Mesothelial cell of epicardium (in vitro differentiated cells): ENCODE results near the gene LHFPL3. TPM values are rescaled to one million over a fixed set of nuclear protein-coding genes. Genes with fewer than 3 reads are reported as not detected.
A peak's percentile ranks its signal among the peaks of the same experiment; 100 is the strongest.
"Not testable (repeated sequence)": the region's sequence is repeated elsewhere in the genome, so short reads cannot be mapped to it uniquely, and the experiment has no call there.

Experiments
- DNase-seq, 2 experiments: peaks; one replicate each; pipeline ENCODE4 v3.0.0; 2021; ENCODE audit warnings: low spot score in 2 of 2; ENCODE audit not compliant: unreplicated experiment in 2 of 2
- H3K27ac Mint-ChIP-seq: 2 replicates; pipeline ENCODE4 v1.8.0; 2021; ENCODE audit warnings: mixed read lengths
- H3K27me3 Mint-ChIP-seq: 2 replicates; pipeline ENCODE4 v1.8.0; 2021; ENCODE audit warnings: low read depth, mixed read lengths
- H3K36me3 Mint-ChIP-seq: 2 replicates; pipeline ENCODE4 v1.8.0; 2021; ENCODE audit warnings: mixed read lengths
- H3K4me1 Mint-ChIP-seq: 2 replicates; pipeline ENCODE4 v1.8.0; 2021; ENCODE audit warnings: mixed read lengths
- H3K4me3 Mint-ChIP-seq: 2 replicates; pipeline ENCODE4 v1.8.0; 2021; ENCODE audit warnings: mild to moderate bottlenecking, moderate library complexity, mixed read lengths
- H3K9me3 Mint-ChIP-seq: 2 replicates; pipeline ENCODE4 v1.8.0; 2021; ENCODE audit warnings: mixed read lengths
- CTCF ChIP-seq: fragments of 200-600 bp; sonication (generic); IDR thresholded peaks from one replicate; pipeline ENCODE4 v1.5.0; 2021; ENCODE audit warnings: antibody characterized with exemption; ENCODE audit not compliant: unreplicated experiment
- total RNA-seq: library from RNA; stranded (reverse); gene quantifications from 3 replicates; pipeline ENCODE4 v1.2.1, GENCODE V29; 2021

Gene LHFPL3
- total RNA-seq, 1 donor from 2014 or later = not detected

- H3K27me3 Mint-ChIP-seq = no peaks in the 10 kb centered on the region
- H3K36me3 Mint-ChIP-seq = no peaks in the 10 kb centered on the region
- peaks cover 29% of the 10 kb centered on the region for H3K9me3 Mint-ChIP-seq
- TF ChIP-seq CTCF = no peak
- no peak overlapping the region for H3K4me3 Mint-ChIP-seq
- no peak for DNase-seq
- no peaks in the 10 kb centered on the region for H3K4me1 Mint-ChIP-seq
- H3K27ac Mint-ChIP-seq = no peak overlapping the region
These were observed 222.8 kb downstream of the LHFPL3 start for GRCh38 chr7:104551226-104551625.

GRCh38 chr7:104552102-104552501 is 223.7 kb downstream of the LHFPL3 start:
- peak in 1 of 2 experiments; percentile 45 for DNase-seq
- Mint-ChIP-seq H3K4me3 (no peak overlapping the region), H3K36me3 (no peaks in the 10 kb centered on the region), H3K4me1 (no peaks in the 10 kb centered on the region), H3K9me3 (peaks cover 36% of the 10 kb centered on the region), H3K27ac (no peak overlapping the region), H3K27me3 (no peaks in the 10 kb centered on the region)
- TF ChIP-seq CTCF = no peak

- no peaks in the 10 kb centered on the region for H3K4me1 Mint-ChIP-seq
- H3K27ac Mint-ChIP-seq = no peak overlapping the region
- peaks cover 40% of the 10 kb centered on the region for H3K9me3 Mint-ChIP-seq
- no peaks in the 10 kb centered on the region for H3K27me3 Mint-ChIP-seq
- H3K36me3 Mint-ChIP-seq = no peaks in the 10 kb centered on the region
- TF ChIP-seq CTCF = no peak
- no peak overlapping the region for H3K4me3 Mint-ChIP-seq
- no peak for DNase-seq
These were observed 224.7 kb downstream of the LHFPL3 start for GRCh38 chr7:104553074-104553473.

GRCh38 chr7:104563350-104563901 is 235.0 kb downstream of the LHFPL3 start:
- not testable (repeated sequence) for DNase-seq, H3K4me1 Mint-ChIP-seq, H3K4me3 Mint-ChIP-seq, H3K27ac Mint-ChIP-seq, H3K36me3 Mint-ChIP-seq, H3K27me3 Mint-ChIP-seq
- H3K9me3 Mint-ChIP-seq = peaks cover 21% of the 10 kb centered on the region

- H3K9me3 Mint-ChIP-seq = peaks cover 17% of the 10 kb centered on the region
- no peak for TF ChIP-seq CTCF
- no peaks in the 10 kb centered on the region for H3K36me3 Mint-ChIP-seq
- H3K4me1 Mint-ChIP-seq = no peaks in the 10 kb centered on the region
- no peak overlapping the region for H3K4me3 Mint-ChIP-seq
- H3K27ac Mint-ChIP-seq = no peak overlapping the region
- peaks cover 3% of the 10 kb centered on the region for H3K27me3 Mint-ChIP-seq
- DNase-seq = no peak
These were observed 241.3 kb downstream of the LHFPL3 start for GRCh38 chr7:104569751-104570150.

- H3K9me3 Mint-ChIP-seq = peaks cover 15% of the 10 kb centered on the region
- no peak overlapping the region for H3K27ac Mint-ChIP-seq
These were observed 244.2 kb downstream of the LHFPL3 start for GRCh38 chr7:104572554-104572953.

More at GRCh38 chr7:104572554-104572953, 244.2 kb downstream of the LHFPL3 start:
- DNase-seq = no peak
- H3K4me1 Mint-ChIP-seq = no peaks in the 10 kb centered on the region
- no peaks in the 10 kb centered on the region for H3K36me3 Mint-ChIP-seq
- H3K27me3 Mint-ChIP-seq = peaks cover 3% of the 10 kb centered on the region
- H3K4me3 Mint-ChIP-seq = no peak overlapping the region
- no peak for TF ChIP-seq CTCF
